Neural cell (in vitro differentiated cells): ENCODE results near the gene ARMC9.

Source experiments
- EP300 ChIP-seq: fragments of 450-650 bp; conservative IDR thresholded peaks from 2 replicates; pipeline ENCODE4 v1.6.1; 2014; ENCODE audit warnings: antibody characterized with exemption, mild to moderate bottlenecking, moderate library complexity; ENCODE audit not compliant: poor library complexity, severe bottlenecking
- EZH2 ChIP-seq: fragments of 200-600, 300-800 bp; shearing (Covaris generic), sonication (generic); IDR thresholded peaks from 2 replicates; pipeline ENCODE4 v1.6.1; 2014; ENCODE audit warnings: antibody characterized with exemption, low read length, borderline replicate concordance, mild to moderate bottlenecking; ENCODE audit not compliant: insufficient read depth, poor library complexity, severe bottlenecking
- MXI1 ChIP-seq: fragments of 450-650 bp; conservative IDR thresholded peaks from 2 replicates; pipeline ENCODE4 v1.6.1; 2014; ENCODE audit warnings: antibody characterized with exemption, mild to moderate bottlenecking; ENCODE audit not compliant: poor library complexity, severe bottlenecking
- POLR2AphosphoS5 ChIP-seq: IDR thresholded peaks from 2 replicates; pipeline ENCODE4 v1.6.1; 2012
- RAD21 ChIP-seq: fragments of 450-650 bp; conservative IDR thresholded peaks from 2 replicates; pipeline ENCODE4 v1.6.1; 2014; ENCODE audit warnings: antibody characterized with exemption, mild to moderate bottlenecking, moderate library complexity
- TAF1 ChIP-seq: IDR thresholded peaks from 2 replicates; pipeline ENCODE4 v1.6.1; 2012; ENCODE audit warnings: low read depth
- TF ChIP-seq, protein P1 (sequence below): fragments of 450-650 bp; IDR thresholded peaks from 2 replicates; pipeline ENCODE4 v1.5.1; 2014; ENCODE audit warnings: antibody characterized with exemption, mild to moderate bottlenecking, moderate library complexity; ENCODE audit not compliant: poor library complexity, severe bottlenecking
- TF ChIP-seq, protein P2 (sequence below): IDR thresholded peaks from 2 replicates; pipeline ENCODE4 v1.6.1; 2012; ENCODE audit warnings: borderline replicate concordance

DNA sequence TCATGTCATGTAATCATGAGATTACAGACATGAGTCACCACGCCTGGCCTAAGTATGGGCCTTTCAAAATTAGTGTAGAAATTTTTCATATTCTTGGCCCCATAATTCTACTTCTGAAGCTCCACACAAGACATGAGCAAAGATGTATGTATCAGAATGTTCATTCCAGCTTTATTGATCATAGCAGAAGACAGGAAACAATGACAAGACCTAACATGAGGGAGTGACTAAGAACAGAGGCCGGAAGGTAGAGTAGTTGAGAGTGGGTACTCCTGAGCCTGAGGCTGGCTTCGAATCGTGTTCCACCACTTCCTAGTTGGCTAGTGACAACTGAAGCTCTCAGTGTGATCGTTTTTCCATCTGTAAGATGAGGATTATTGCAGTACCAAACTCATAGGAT lies 89.3 kb downstream of the ARMC9 start:
- TF ChIP-seq, protein P1, sequence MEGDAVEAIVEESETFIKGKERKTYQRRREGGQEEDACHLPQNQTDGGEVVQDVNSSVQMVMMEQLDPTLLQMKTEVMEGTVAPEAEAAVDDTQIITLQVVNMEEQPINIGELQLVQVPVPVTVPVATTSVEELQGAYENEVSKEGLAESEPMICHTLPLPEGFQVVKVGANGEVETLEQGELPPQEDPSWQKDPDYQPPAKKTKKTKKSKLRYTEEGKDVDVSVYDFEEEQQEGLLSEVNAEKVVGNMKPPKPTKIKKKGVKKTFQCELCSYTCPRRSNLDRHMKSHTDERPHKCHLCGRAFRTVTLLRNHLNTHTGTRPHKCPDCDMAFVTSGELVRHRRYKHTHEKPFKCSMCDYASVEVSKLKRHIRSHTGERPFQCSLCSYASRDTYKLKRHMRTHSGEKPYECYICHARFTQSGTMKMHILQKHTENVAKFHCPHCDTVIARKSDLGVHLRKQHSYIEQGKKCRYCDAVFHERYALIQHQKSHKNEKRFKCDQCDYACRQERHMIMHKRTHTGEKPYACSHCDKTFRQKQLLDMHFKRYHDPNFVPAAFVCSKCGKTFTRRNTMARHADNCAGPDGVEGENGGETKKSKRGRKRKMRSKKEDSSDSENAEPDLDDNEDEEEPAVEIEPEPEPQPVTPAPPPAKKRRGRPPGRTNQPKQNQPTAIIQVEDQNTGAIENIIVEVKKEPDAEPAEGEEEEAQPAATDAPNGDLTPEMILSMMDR, result no peak
- no peak for TF ChIP-seq MXI1
- no peak for TF ChIP-seq POLR2AphosphoS5
- no peak for TF ChIP-seq TAF1
- no peak for TF ChIP-seq RAD21
- TF ChIP-seq EP300, result no peak
- no peak for TF ChIP-seq EZH2
- TF ChIP-seq, protein P2, sequence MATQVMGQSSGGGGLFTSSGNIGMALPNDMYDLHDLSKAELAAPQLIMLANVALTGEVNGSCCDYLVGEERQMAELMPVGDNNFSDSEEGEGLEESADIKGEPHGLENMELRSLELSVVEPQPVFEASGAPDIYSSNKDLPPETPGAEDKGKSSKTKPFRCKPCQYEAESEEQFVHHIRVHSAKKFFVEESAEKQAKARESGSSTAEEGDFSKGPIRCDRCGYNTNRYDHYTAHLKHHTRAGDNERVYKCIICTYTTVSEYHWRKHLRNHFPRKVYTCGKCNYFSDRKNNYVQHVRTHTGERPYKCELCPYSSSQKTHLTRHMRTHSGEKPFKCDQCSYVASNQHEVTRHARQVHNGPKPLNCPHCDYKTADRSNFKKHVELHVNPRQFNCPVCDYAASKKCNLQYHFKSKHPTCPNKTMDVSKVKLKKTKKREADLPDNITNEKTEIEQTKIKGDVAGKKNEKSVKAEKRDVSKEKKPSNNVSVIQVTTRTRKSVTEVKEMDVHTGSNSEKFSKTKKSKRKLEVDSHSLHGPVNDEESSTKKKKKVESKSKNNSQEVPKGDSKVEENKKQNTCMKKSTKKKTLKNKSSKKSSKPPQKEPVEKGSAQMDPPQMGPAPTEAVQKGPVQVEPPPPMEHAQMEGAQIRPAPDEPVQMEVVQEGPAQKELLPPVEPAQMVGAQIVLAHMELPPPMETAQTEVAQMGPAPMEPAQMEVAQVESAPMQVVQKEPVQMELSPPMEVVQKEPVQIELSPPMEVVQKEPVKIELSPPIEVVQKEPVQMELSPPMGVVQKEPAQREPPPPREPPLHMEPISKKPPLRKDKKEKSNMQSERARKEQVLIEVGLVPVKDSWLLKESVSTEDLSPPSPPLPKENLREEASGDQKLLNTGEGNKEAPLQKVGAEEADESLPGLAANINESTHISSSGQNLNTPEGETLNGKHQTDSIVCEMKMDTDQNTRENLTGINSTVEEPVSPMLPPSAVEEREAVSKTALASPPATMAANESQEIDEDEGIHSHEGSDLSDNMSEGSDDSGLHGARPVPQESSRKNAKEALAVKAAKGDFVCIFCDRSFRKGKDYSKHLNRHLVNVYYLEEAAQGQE, result no peak
